Prostate gland (tissue), 2 donors: Measurements from ENCODE around the gene OR5T2.

Experiments
- CTCF ChIP-seq, 4 experiments: fragments of 200-600 bp in 2 of 4; fragments of 450-650 bp in 2 of 4; sonication (generic) in 2 of 4; IDR thresholded peaks; 1 replicate in 3 of 4; 2 replicates in 1 of 4; pipeline ENCODE4 v1.5.1; 2016 to 2019; ENCODE audit warnings: antibody characterized with exemption in 4 of 4, mild to moderate bottlenecking in 2 of 4, moderate library complexity in 2 of 4
- POLR2A ChIP-seq: fragments of 450-650 bp; IDR thresholded peaks from one replicate; pipeline ENCODE4 v1.6.1; 2016; ENCODE audit warnings: antibody characterized with exemption, mild to moderate bottlenecking

- no peak for TF ChIP-seq CTCF (IDR thresholded peaks at IDR 0.05)
- no peak for TF ChIP-seq POLR2A
Observed at GRCh38 chr11:56214537-56214936, 19.5 kb downstream of the OR5T2 start.
